Aorta (tissue), 5 donors: ENCODE results near the gene PTPRD. TPM values are rescaled to one million over a fixed set of nuclear protein-coding genes. Genes with fewer than 3 reads are reported as not detected.

Source experiments
- ATAC-seq: fragments of 200-7000 bp; cut with Tn5 transposase; one replicate; pipeline ENCODE4 v1.9.1; 2022; ENCODE audit warnings: moderate library complexity; ENCODE audit not compliant: low FRiP score
- DNase-seq, 2 donors: peaks; one replicate each; pipeline ENCODE4 v3.0.0-alpha.2; 2020
- H3K27ac ChIP-seq, 2 donors: one replicate each; pipeline ENCODE4 v1.5.1; 2013; ENCODE audit warnings: low read length in 2 of 2, mild to moderate bottlenecking in 2 of 2, moderate library complexity in 2 of 2, control low read depth in 1 of 2, inconsistent platforms in 1 of 2, low read depth in 1 of 2
- H3K27me3 ChIP-seq, 2 donors: one replicate each; pipeline ENCODE4 v1.6.1; 2013; ENCODE audit warnings: control low read depth in 1 of 2, low read length in 1 of 2, mild to moderate bottlenecking in 1 of 2, moderate library complexity in 1 of 2; ENCODE audit not compliant: insufficient read depth in 2 of 2, control insufficient read depth in 1 of 2
- H3K36me3 ChIP-seq, 2 donors: one replicate each; pipeline ENCODE4 v1.6.1; 2013; ENCODE audit warnings: control low read depth in 1 of 2, low read length in 1 of 2, mild to moderate bottlenecking in 1 of 2; ENCODE audit not compliant: insufficient read depth in 2 of 2, control insufficient read depth in 1 of 2
- H3K4me1 ChIP-seq, 2 donors: one replicate each; pipeline ENCODE4 v1.6.1; 2013; ENCODE audit warnings: low read length in 2 of 2, control low read depth in 1 of 2, mild to moderate bottlenecking in 1 of 2, moderate library complexity in 1 of 2; ENCODE audit not compliant: insufficient read depth in 2 of 2, control insufficient read depth in 1 of 2
- H3K4me3 ChIP-seq, 2 donors: one replicate each; pipeline ENCODE4 v1.5.1; 2013; ENCODE audit warnings: low read length in 2 of 2, control low read depth in 1 of 2, mild to moderate bottlenecking in 1 of 2
- H3K9me3 ChIP-seq: one replicate; pipeline ENCODE4 v1.6.1; 2013; ENCODE audit warnings: mild to moderate bottlenecking, low read length; ENCODE audit not compliant: control insufficient read depth
- WGBS, 2 donors: extraction: QIAGEN DNeasy Blood & Tissue Kit; methylation state at CpG; one replicate each; pipeline ENCODE4 v1.1.7; 2013; 5-methylcytosine and 5-hydroxymethylcytosine counted together
- intact Hi-C, 2 donors: fragments of 100-400 bp; cut with DNase I; formaldehyde crosslinking; loops; one replicate each; pipeline versions ENCODE4 v1.14.2 to v1.15.0; 2022
- polyA plus RNA-seq, 2 donors: library from polyadenylated mRNA; stranded (reverse); fragments of 200-250 nt; gene quantifications; one replicate each; pipeline ENCODE4 v1.2.3, GENCODE V29; 2013
- total RNA-seq, 2 donors: library from RNA; stranded (reverse); fragmentation: NEBNext Ultra II Directional; extraction: Animal tissue kit (Norgen Biotek cat#: 25700); gene quantifications; one replicate each; pipeline ENCODE4 v1.2.1, GENCODE V29; 2021
- donor health status: healthy with polysubstance abuse.
- donor health status: Bipolar disorder and iron deficiency.
- donor health status: DM: no; HTN: no; CAD: no.
- donor health status: DM: no; HTN: no; CAD: no.
- donor health status: DM: yes; HTN: yes; CAD: no.

PTPRD gene
- total and polyA plus RNA-seq, 4 donors: 1.5 to 92.0 (median 29.4) TPM

DNA sequence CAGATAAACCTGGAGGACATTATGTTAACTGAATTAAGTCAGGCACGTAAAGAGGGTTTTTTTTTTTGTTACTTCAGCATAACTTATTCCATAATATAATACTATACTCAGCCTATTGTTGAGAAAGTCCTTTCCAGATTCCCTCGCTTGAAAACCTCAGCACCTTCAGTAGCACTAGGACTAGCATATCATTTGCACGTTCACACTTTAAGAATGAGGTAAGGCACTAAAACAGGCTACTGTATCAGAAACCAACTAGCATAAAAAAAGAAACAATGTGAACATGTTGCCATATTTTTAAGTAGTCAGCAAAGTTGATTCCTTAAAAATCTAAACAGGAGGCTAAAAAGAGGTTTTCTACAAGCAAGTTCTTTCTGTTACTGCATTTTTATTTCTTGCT, 504.0 kb downstream of the PTPRD start:
- Histone ChIP-seq H3K36me3 (no peaks in the 10 kb centered on the region), H3K4me3 (no peak overlapping the region), H3K9me3 (no peaks in the 10 kb centered on the region), H3K4me1 (no peaks in the 10 kb centered on the region), H3K27ac (no peak overlapping the region), H3K27me3 (no peaks in the 10 kb centered on the region)
- WGBS, 2 donors: 67 to 72% methylated on average over 3 of the region's 3 CpGs
- intact Hi-C loops: no loop called here
- no peak for DNase-seq
- ATAC-seq: no peak

DNA sequence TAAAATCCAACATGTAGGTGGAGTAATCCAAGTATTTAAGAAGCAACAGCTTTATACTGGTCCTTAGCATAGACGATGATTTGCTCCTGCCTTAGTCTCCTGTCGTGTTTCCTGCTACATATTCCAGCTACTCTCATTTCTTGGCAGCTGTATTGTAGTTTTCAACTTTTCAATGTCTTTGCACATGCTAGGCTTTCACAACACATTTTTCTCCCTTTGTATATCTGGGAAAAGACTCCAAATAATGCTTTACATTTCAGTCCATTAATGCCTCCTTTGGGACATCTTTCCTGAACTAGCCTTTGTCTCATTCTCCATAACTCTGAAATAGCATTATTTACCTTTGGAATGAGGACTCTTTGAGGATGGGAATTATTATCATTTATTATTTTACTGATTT, 508.0 kb downstream of the PTPRD start:
- 28 to 31% methylated on average over 2 of the region's 2 CpGs for WGBS, 2 donors
- Histone ChIP-seq H3K4me3 (no peak overlapping the region), H3K4me1 (no peaks in the 10 kb centered on the region), H3K27ac (no peak overlapping the region), H3K36me3 (no peaks in the 10 kb centered on the region), H3K27me3 (no peaks in the 10 kb centered on the region), H3K9me3 (no peaks in the 10 kb centered on the region)
- no peak for DNase-seq
- no peak for ATAC-seq
- intact Hi-C loops: no loop called here

DNA sequence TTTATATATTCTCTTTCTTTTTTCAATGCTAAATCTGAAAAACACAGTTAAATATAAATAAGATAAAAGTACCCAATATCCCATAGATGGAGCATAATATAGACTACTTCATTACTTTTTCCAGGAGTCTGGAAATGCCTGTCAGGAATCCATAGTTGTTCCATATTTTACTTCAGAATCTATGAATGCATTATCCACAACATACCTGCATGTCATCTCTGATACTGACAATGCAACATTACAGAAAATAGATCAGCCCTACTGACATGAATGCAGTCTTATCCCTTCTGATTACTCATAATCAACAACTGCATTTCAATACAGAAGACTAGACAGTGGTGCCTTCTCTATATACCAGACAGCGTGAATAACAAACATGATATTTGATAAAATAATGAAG, 517.6 kb downstream of the PTPRD start:
- Histone ChIP-seq H3K27ac (no peak overlapping the region), H3K27me3 (no peaks in the 10 kb centered on the region), H3K9me3 (no peaks in the 10 kb centered on the region), H3K4me3 (no peak overlapping the region), H3K36me3 (no peaks in the 10 kb centered on the region), H3K4me1 (no peaks in the 10 kb centered on the region)
- intact Hi-C loops: no loop called here
- 90% methylated on average over 1 of the region's 1 CpG for WGBS, 2 donors
- ATAC-seq: no peak
- no peak for DNase-seq

DNA sequence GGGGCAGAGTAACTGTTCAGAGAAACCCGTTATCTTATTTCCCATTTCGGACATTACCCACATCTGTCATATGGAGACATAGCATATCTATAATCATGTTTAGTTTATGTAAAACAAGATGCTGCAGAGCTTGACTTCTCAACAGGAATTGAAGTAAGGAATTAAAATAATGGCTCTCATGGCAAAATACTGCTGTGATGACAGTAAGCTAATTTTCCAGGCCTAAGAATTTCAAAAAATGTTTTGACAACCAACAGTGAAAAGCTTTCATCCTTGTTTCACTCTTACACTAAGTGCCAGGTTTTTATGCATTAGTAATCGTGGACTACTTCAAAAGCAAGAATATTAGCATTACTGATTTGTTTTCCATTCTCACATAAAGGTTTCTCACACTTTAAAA, 518.2 kb downstream of the PTPRD start:
- no peaks in the 10 kb centered on the region for H3K36me3 ChIP-seq
- WGBS, 2 donors: 55 to 60% methylated on average over 3 of the region's 3 CpGs
- H3K27me3 ChIP-seq: no peaks in the 10 kb centered on the region
- no peaks in the 10 kb centered on the region for H3K9me3 ChIP-seq
- no peaks in the 10 kb centered on the region for H3K4me1 ChIP-seq
- intact Hi-C loops: no loop called here
- no peak overlapping the region for H3K4me3 ChIP-seq
- no peak overlapping the region for H3K27ac ChIP-seq
- DNase-seq: no peak
- no peak for ATAC-seq

DNA sequence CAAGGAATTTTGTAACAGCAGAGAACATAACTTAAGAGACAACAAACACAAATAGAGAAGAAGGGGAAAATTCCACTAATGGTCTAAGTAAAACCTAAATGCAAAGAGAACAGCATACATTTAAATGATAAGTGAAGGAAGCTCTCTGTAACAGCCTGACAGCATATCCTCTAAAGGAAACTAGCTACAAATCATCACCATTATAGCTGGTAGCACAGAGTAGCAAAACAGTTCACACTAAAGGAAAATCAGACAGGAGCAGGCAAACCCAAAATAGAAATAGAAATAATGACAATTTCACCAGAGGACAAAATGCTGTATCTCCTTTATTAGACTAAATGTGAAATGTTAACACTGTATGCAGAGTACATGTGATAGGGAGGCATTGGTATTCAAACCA, 532.8 kb downstream of the PTPRD start:
- ATAC-seq (no peak), DNase-seq (no peak)
- Histone ChIP-seq H3K27ac (no peak overlapping the region), H3K9me3 (no peaks in the 10 kb centered on the region), H3K4me1 (no peaks in the 10 kb centered on the region), H3K27me3 (no peaks in the 10 kb centered on the region), H3K4me3 (no peak overlapping the region), H3K36me3 (no peaks in the 10 kb centered on the region)
- intact Hi-C loops: no loop called here

DNA sequence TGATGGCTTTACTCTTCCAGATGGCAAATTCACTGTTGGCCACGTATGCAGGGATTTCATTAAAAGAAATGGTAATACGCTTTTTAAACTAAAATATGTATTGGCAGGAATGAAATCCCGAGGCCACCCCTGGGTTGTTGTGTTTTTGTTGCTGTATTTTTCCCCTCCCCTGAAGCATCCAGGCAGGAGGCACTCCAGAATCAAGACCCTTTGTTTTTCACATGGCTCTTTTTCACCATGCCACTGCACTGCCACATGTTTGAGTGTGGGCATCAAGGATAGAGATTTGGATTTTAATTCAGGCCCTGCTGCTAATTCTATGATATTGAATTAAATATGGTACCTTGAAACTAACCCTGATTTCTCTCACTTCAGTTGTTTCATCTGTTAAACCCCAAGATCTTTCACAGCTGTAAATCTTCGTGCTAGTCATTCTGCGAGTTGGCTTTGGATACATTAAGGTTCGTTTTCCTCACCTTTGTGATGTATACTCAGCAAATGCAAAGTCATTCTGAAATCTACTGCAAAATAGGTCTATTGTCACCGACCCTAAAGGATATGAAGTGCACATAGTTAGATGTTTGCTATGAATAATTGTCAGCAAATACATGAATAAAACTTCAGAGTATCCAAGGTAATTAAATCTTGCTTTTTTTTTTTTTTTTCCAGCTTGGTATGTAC, 533.4 kb downstream of the PTPRD start:
- H3K27ac ChIP-seq: no peak overlapping the region
- no peak overlapping the region for H3K4me3 ChIP-seq
- no peaks in the 10 kb centered on the region for H3K9me3 ChIP-seq
- no peaks in the 10 kb centered on the region for H3K27me3 ChIP-seq
- 72 to 76% methylated on average over 7 of the region's 7 CpGs for WGBS, 2 donors
- no peaks in the 10 kb centered on the region for H3K4me1 ChIP-seq
- H3K36me3 ChIP-seq: no peaks in the 10 kb centered on the region
- intact Hi-C loops: no loop called here
- ATAC-seq (no peak), DNase-seq (no peak)

DNA sequence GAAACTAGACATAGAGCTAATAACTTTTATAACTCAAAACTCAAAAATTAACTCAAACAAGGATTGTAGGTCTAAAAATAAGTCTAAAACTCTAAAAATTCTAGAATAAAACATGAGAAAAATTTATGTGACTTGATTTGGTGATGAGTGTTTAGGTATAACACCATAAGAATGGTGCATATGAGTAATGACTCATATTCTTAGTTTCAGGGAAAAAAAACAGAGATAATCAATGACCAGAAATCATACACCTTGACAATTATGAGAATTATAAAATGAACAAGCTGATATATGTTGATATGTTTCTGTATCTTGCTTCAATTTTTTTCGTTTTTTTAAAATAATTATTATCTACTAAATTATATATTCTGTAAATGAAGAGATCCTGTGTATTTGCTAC, 541.2 kb downstream of the PTPRD start:
- ATAC-seq (no peak), DNase-seq (no peak)
- intact Hi-C loops: no loop called here
- Histone ChIP-seq H3K36me3 (no peaks in the 10 kb centered on the region), H3K9me3 (no peaks in the 10 kb centered on the region), H3K4me3 (no peak overlapping the region), H3K4me1 (no peaks in the 10 kb centered on the region), H3K27me3 (no peaks in the 10 kb centered on the region), H3K27ac (no peak overlapping the region)
- WGBS, 2 donors: 68 to 74% methylated on average over 1 of the region's 1 CpG

DNA sequence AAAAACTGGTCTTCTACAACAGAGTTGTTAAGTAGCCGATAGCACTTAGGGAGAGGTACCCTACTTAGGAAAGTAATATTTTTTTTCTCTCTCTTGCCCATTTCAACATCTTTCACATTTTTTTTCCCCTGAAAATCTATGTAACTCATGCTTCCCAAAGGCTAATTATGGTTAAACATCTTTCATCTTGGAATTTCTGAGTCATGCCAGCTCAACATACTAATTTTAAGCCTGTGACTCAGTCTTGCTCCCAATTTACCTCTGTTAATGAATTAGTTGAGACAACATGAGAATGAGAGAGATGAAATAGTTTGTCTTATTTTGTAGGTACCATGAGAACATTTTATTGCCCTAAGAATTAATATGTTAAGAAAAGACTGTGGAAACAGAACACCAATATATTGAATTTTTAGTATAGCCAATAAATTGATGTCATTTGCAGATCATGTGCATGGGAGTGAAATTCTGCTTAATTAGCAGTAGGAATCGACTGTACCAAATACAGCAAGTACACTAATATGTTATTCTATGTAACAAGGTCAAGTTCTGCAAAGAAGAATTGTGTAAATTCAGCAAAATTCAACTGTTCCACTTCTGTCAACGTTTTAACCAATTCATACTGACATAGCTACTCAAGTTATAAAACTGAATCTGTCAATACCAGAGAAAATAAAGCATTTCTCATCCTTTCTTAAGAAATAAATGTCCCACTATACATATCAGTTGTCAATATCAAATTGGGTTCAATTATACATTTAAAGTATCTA, 550.0 kb downstream of the PTPRD start:
- ATAC-seq: no peak
- Histone ChIP-seq H3K9me3 (no peaks in the 10 kb centered on the region), H3K4me3 (no peak overlapping the region), H3K4me1 (no peaks in the 10 kb centered on the region), H3K27me3 (no peaks in the 10 kb centered on the region), H3K27ac (no peak overlapping the region), H3K36me3 (no peaks in the 10 kb centered on the region)
- DNase-seq: no peak
- WGBS, 2 donors: 58 to 60% methylated on average over 3 of the region's 3 CpGs
- intact Hi-C loops: no loop called here

DNA sequence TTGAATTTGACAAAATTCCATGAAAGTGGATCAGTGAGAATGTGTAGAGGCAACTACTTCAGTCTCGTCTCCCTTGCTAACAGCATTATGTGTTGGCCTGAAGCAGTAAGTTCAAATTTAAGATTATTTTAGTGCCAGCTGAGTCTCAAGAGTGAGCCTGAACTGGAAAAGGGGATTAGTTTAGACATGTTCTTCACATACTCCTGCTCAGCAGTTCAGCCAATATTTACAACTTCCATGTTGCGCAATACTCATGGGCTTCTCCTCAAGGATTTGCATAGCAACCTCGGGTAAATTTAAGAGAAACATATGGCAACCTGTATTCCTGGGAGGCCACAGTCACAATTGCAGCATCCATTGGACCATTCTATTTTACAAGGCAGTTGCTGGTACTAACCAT, 553.8 kb downstream of the PTPRD start:
- no peak for ATAC-seq
- no peaks in the 10 kb centered on the region for H3K36me3 ChIP-seq

More for the DNA sequence above, 553.8 kb downstream of the PTPRD start:
- intact Hi-C loops: no loop called here
- 75 to 80% methylated on average over 3 of the region's 3 CpGs for WGBS, 2 donors
- no peak overlapping the region for H3K27ac ChIP-seq
- H3K4me1 ChIP-seq: no peaks in the 10 kb centered on the region
- DNase-seq: no peak
- H3K27me3 ChIP-seq: no peaks in the 10 kb centered on the region
- no peak overlapping the region for H3K4me3 ChIP-seq
- H3K9me3 ChIP-seq: no peaks in the 10 kb centered on the region
